ENCODE measurements around the gene FNDC3B.
A peak's percentile ranks its signal among the peaks of the same experiment; 100 is the strongest.

FNDC3B gene

DNA sequence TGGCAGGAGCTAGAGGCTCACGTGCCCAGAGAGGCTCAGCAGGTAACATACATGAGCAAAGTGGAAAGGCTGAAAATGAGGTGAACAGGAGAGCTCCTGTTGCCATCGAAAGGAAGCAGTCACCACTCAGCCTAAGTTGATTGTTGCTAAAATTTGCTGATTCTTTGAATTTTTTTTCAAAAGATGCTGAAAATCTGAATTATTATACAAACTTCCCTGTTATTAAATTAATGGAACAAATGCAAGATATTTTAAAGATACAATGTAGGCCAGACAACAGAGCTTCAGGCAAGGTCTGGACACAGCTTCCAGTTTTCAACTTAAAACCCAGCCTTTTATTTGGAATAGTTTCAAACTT is 257.6 kb downstream of the FNDC3B start:
- FAIRE-seq = no peak

- no peak for FAIRE-seq
Measured at GRCh38 chr3:172298247-172298646, 258.9 kb downstream of the FNDC3B start.

DNA sequence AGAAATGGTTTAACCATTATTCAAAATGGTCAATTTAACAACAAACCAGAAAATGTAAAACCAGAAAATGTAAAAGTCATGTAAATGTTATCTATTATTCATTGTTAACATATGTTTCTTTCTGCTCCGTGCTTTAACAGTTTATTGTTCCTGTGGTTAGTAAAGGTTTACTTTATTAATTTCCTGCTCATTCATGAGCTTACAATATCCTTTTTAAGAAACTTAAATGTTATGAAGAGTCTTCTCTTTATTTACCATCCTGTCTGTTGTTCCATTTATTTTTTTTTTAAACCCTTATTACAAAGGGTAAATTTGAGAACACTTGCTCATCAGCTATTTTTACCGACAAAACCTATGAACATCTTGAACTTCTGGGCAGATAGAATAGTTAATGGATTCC is 260.8 kb downstream of the FNDC3B start:
- no peak for FAIRE-seq

- no peak for FAIRE-seq
Measured at GRCh38 chr3:172300862-172301261, 261.5 kb downstream of the FNDC3B start.

GRCh38 chr3:172302203-172302602 is 262.8 kb downstream of the FNDC3B start:
- no peak for FAIRE-seq

- FAIRE-seq = no peak
Measured at GRCh38 chr3:172303181-172303580, 263.8 kb downstream of the FNDC3B start.

DNA sequence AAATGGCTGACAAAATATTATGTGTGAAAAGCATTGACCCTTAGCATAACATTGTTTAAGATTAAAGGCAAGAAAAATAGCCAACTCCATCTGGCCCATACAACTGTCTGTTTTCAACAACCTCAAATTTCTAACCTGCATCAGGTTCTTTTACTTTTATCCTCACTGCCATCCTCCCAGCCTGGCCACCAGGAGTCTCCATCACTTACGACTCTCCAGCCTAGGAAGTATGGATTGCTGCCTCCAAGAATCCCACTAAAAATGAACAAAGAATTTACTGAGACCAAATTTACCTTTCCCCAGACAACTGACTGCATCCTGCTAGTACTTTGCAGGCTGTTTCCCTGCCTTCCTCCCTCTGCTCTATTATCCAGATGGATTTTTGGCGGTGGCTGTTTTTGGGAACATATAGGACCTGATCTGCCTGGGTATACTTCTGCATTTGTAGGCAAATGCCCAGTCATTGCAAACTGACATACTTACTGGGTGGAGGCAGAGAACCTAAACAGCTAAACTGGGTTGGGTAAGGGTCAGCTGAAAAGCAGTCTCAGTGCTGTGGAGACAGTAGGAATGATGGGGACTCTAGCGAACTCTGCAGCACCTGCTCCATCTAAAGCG is 264.7 kb downstream of the FNDC3B start:
- FAIRE-seq = no peak

GRCh38 chr3:172305552-172305951 is 266.2 kb downstream of the FNDC3B start:
- no peak for FAIRE-seq

GRCh38 chr3:172305974-172306373 is 266.6 kb downstream of the FNDC3B start:
- FAIRE-seq = no peak

- no peak for FAIRE-seq
Measured at GRCh38 chr3:172307141-172307560, 267.8 kb downstream of the FNDC3B start.

DNA sequence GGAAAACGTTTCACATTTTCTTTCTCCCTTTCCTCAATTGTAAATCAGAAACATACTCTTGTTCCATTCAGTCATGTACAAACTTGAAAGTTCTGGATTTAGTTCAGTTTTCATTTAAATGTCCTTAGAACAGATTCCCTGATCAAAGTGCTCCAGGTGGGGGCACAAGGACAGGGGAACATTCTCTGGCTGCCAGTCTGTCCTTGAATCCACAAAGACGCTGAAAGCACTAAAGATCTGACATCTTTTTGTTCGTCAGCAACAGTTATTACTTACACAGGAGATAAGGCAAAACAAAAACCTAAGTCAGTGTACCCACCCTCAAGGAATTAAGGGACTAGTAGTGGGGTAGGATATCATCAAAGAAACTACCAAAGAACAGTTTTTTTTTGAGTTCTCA is 269.7 kb downstream of the FNDC3B start:
- no peak for FAIRE-seq

DNA sequence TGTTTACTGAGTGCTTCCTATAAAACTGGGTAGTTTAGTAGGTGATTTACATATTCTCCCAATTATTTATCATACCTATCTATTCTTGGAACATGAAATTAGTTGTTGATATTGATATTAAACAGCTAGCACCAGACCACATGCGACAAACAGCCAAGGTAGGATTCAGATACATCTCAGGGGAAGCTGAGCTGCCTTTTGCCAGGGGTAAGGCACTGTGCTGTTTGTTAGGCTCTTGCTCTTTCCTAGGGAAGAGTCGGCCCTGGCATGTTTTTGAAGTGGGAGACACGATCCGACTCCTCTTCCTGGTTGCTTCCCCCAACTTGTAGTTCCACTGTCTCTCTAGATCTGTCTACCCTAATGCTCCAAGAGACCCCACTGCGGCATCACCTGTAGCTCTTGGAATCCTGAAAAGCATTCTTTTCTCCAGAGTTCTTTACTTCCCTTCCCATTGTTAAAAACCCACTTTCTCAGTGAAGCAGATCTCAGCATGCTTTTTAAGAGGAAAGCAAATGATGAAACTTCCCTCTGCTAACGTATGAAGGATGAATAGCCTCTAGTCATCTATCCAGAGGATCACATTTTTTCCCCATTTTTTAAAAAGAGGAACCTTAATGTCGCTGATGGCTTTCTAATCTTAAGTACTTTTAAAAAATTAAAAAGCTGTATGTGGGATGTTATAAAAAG is 270.5 kb downstream of the FNDC3B start:
- no peak for FAIRE-seq

GRCh38 chr3:172310428-172310760 is 271.0 kb downstream of the FNDC3B start:
- no peak for FAIRE-seq

- no peak for FAIRE-seq
Measured at GRCh38 chr3:172311217-172311616, 271.8 kb downstream of the FNDC3B start.

GRCh38 chr3:172312001-172312400 is 272.6 kb downstream of the FNDC3B start:
- FAIRE-seq = no peak

- FAIRE-seq = no peak
Measured at GRCh38 chr3:172312711-172313110, 273.3 kb downstream of the FNDC3B start.

DNA sequence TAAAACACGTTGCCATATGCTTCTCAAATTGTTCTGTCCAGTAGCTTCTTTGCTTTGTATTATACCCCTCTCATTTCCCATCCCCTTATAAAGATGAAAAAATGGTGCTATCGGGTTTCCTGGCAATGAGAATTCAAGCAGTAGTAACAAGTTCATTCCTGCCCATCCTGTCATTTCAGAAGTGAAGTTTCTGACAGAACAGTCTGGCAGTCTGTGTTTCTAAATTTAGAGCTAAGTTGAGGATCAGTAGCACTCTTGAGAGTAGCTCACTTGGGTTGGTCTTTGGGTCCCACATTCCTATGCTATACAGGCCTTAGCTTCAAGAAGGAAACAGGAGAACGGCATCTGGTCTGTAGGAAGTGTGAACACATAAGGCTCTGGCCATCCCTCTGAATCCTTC is 274.3 kb downstream of the FNDC3B start:
- no peak for FAIRE-seq

GRCh38 chr3:172314591-172315160 is 275.3 kb downstream of the FNDC3B start:
- no peak for FAIRE-seq

- FAIRE-seq = peak; percentile 48
Measured at GRCh38 chr3:172315401-172316091, 276.2 kb downstream of the FNDC3B start.

GRCh38 chr3:172316758-172317157 is 277.4 kb downstream of the FNDC3B start:
- FAIRE-seq = no peak

DNA sequence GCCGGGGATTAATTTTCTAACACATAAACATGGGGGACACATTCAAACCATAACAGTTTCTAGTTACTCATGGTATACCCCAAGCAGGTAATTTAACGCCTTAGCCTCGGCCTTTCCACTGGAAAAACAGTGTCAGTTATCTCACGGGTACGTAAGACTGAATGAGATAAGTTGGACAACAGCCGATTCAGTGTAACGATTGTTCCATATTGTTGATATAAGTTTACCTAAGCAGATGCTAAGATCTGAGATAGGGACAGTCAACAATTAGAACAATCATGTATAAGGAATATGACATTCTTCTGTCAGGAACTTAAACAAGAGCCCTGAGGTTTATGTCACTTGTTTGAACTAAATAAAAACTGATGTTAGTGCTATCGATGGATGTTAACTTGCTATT is 278.1 kb downstream of the FNDC3B start:
- FAIRE-seq = no peak

DNA sequence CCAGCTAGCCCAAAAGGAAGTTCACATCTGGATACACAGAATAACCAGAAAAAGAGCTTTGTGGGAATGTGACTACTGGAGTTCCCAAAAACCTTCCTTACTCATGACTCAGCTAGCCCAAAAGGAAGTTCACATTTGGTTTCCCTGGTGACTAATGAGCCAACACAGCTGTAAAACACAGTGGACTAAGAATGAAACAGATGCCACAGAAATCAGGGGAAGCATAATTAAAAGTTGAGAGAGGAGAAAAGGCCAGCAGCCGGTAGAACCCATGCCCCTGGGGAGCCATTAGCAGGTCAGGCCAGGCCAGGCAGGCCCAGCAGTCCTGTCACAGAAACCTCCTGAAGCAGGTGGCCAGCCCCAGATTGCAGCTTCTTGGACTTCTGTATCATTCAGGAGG is 278.6 kb downstream of the FNDC3B start:
- FAIRE-seq = peak; percentile 77

DNA sequence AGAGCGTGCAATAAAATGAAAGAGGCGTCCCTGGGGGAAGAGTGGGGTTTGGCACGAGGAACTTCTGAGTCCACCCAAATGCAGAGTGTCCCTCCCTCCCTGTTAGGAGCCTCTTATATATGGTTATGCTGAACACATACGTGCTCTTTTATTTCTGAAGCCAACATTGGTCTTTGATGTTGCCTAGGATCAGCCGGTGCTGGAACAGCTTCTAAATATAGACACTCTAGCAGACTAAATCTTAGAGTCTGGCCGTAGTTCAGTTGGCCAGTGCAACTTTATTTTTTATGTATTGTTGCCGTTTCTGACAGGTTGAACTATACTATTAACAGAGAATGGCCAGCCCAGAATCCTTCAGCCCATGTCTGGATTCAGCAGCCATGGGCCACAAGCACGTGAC is 280.2 kb downstream of the FNDC3B start:
- FAIRE-seq = no peak

DNA sequence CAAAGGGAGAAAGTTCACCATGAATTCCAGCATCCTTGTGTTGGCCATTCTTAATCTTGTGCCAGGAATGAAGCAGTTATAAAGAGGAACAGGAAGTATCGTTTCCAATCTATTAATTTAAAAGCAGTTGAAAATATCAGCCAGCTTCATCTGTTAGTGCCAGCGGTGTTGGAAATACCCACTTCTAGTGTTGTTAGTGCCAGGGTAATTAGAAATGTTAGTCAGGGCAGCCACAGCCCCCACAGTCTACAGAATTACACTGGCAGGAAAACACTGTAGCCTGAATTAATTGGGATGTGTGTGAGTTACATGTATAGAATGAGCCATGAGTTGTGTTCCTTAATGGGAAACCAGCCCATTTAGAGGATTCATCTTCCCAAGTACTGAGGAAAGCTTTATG is 281.1 kb downstream of the FNDC3B start:
- FAIRE-seq = no peak

All from endometrium (tissue), 2 donors.